Neural crest cell (in vitro differentiated cells): ENCODE data around the gene GUCA2A. TPM values are rescaled to one million over a fixed set of nuclear protein-coding genes. Genes with fewer than 3 reads are reported as not detected.

Experiments used
- DNase-seq: peaks from one replicate; pipeline ENCODE4 v3.0.0; 2021; ENCODE audit warnings: low read depth, mixed read lengths, low spot score
- H3K27ac Mint-ChIP-seq: one replicate; pipeline ENCODE4 v1.8.0; 2021; ENCODE audit warnings: mild to moderate bottlenecking, mixed read lengths; ENCODE audit not compliant: unreplicated experiment
- H3K27me3 Mint-ChIP-seq: 2 replicates; pipeline ENCODE4 v1.8.0; 2021; ENCODE audit warnings: low read depth, mild to moderate bottlenecking, mixed read lengths
- H3K36me3 Mint-ChIP-seq: 2 replicates; pipeline ENCODE4 v1.8.0; 2021; ENCODE audit warnings: low read depth, mild to moderate bottlenecking, mixed read lengths
- H3K4me1 Mint-ChIP-seq: 2 replicates; pipeline ENCODE4 v1.8.0; 2021; ENCODE audit warnings: mixed read lengths
- H3K4me3 Mint-ChIP-seq: one replicate; pipeline ENCODE4 v1.8.0; 2021; ENCODE audit warnings: mild to moderate bottlenecking, mixed read lengths
- H3K9me3 Mint-ChIP-seq: 2 replicates; pipeline ENCODE4 v1.8.0; 2021; ENCODE audit warnings: mixed read lengths
- total RNA-seq: library from RNA; stranded (reverse); gene quantifications from 2 replicates; pipeline ENCODE4 v1.2.1, GENCODE V29; 2021
- TF ChIP-seq, protein P1 (sequence below): fragments of 200-600 bp; sonication (generic); conservative IDR thresholded peaks from 2 replicates; pipeline ENCODE4 v1.5.0; 2021; ENCODE audit warnings: antibody characterized with exemption, mild to moderate bottlenecking

The GUCA2A gene
- total RNA-seq, 1 donor from 2014 or later: not detected

DNA sequence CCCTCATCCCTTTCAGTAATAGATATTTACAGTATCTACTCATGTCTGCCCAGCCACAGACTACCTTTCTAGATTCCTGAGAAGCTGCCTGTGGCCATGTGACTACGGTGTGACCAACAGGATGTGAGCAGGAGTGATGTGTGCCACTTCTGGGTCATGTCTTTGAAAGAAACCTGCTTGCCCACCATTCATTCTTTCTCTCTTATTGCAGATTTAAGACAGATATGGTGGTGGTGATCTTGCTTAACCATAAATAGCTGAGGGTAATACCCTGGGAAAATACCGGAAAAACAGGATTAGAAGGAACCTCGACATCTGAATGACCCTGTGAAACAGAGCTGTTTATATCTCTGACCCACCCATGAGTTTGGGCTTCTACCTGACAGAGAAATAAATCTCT lies 41.6 kb upstream of the GUCA2A start:
- peaks cover 54% of the 10 kb centered on the region for H3K36me3 Mint-ChIP-seq
- H3K9me3 Mint-ChIP-seq: peaks cover 31% of the 10 kb centered on the region
- H3K4me3 Mint-ChIP-seq: no peak overlapping the region
- H3K27ac Mint-ChIP-seq: no peak overlapping the region
- no peaks in the 10 kb centered on the region for H3K27me3 Mint-ChIP-seq
- DNase-seq: no peak
- TF ChIP-seq, protein P1, sequence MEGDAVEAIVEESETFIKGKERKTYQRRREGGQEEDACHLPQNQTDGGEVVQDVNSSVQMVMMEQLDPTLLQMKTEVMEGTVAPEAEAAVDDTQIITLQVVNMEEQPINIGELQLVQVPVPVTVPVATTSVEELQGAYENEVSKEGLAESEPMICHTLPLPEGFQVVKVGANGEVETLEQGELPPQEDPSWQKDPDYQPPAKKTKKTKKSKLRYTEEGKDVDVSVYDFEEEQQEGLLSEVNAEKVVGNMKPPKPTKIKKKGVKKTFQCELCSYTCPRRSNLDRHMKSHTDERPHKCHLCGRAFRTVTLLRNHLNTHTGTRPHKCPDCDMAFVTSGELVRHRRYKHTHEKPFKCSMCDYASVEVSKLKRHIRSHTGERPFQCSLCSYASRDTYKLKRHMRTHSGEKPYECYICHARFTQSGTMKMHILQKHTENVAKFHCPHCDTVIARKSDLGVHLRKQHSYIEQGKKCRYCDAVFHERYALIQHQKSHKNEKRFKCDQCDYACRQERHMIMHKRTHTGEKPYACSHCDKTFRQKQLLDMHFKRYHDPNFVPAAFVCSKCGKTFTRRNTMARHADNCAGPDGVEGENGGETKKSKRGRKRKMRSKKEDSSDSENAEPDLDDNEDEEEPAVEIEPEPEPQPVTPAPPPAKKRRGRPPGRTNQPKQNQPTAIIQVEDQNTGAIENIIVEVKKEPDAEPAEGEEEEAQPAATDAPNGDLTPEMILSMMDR: no peak
- peaks cover 4% of the 10 kb centered on the region for H3K4me1 Mint-ChIP-seq

DNA sequence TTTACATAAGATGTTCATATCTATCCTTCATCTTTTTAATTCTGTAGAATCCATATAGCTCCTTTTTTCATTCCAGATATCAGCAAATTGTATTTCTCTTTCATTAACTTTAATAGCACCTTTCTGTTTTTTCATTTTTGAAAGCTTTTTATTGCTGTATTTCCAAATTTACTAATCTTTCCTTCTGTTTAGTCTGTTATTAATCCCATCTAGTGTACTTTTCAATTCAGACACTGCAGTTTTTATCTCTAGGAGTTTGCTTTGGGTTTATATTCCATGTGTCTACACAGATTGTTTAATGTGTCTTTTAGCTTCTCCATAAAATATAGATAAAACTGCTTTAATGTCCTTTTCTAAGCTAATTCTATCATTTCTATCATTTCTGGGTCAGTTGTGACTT lies 37.4 kb upstream of the GUCA2A start:
- H3K27ac Mint-ChIP-seq: no peak overlapping the region
- no peak overlapping the region for H3K4me3 Mint-ChIP-seq
- DNase-seq: no peak
- H3K9me3 Mint-ChIP-seq: peaks cover 16% of the 10 kb centered on the region
- TF ChIP-seq, protein P1: no peak
- H3K4me1 Mint-ChIP-seq: no peaks in the 10 kb centered on the region
- H3K27me3 Mint-ChIP-seq: no peaks in the 10 kb centered on the region
- H3K36me3 Mint-ChIP-seq: peaks cover 43% of the 10 kb centered on the region

DNA sequence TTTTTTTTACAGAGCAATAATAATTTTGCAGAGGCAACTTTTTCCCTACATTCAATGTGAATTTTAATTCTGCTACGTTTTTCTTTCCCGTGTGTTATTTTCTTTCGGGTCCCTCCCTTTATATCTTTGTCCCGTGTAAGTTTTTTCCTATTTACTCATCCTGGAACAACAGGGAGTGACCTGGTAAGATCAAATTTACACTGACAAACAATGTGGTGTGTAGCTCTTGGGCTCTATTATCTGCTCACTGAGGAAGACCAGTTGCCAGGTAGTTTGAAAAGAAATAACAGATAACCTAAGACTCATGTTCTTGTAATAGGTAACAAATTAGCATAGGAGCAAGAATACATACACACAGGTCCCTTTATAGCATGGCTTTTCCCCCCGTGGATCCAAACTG lies 33.7 kb upstream of the GUCA2A start:
- H3K27ac Mint-ChIP-seq: no peak overlapping the region
- TF ChIP-seq, protein P1: no peak
- H3K27me3 Mint-ChIP-seq: no peaks in the 10 kb centered on the region
- peaks cover 11% of the 10 kb centered on the region for H3K9me3 Mint-ChIP-seq
- no peak for DNase-seq
- no peaks in the 10 kb centered on the region for H3K4me1 Mint-ChIP-seq
- peaks cover 32% of the 10 kb centered on the region for H3K36me3 Mint-ChIP-seq
- no peak overlapping the region for H3K4me3 Mint-ChIP-seq

DNA sequence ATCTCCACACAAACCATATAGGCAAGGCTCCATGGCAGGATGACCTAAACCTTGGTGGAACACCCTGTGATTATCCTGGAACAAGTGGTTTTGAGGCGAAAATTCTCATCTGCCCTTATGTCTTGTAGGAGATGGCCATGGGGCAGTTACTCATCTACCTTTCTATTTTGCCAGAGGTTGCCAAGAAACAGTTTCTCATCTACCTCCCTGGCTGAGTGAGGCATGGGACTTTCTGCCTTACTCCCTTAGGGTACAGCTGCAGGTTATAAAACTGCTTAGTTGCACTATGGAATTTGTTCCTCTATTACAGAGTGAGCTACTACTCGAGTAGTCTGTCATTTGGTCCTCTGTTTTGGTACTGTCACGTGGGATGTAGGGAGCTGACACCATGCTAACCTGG lies 31.3 kb upstream of the GUCA2A start:
- no peak overlapping the region for H3K27ac Mint-ChIP-seq
- H3K36me3 Mint-ChIP-seq: peaks cover 24% of the 10 kb centered on the region
- TF ChIP-seq, protein P1: no peak
- no peak for DNase-seq
- no peaks in the 10 kb centered on the region for H3K9me3 Mint-ChIP-seq
- no peaks in the 10 kb centered on the region for H3K4me1 Mint-ChIP-seq
- H3K27me3 Mint-ChIP-seq: no peaks in the 10 kb centered on the region
- H3K4me3 Mint-ChIP-seq: no peak overlapping the region

DNA sequence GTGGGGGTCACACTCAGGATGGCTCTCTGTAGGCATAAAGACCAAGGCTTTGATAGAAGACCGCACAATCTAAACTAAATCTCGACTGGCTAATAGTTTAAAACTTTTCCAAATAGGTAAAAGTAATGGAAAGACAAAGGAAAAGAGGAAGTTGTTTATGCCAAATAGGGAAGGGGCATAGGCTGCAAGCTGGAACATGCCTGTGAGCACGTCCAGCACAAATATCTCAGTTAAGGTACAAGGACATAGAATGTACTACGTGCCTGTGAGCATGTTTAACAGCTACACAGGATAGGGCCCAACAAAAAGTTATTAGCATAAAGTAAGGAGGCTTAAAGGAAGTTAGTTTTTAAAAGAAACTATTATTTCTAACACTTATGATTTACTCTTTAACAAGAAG lies 27.6 kb upstream of the GUCA2A start:
- no peak for DNase-seq
- Mint-ChIP-seq H3K27ac (peak overlapping the region; percentile 82), H3K9me3 (no peaks in the 10 kb centered on the region), H3K36me3 (peaks cover 22% of the 10 kb centered on the region), H3K4me3 (no peak overlapping the region), H3K4me1 (no peaks in the 10 kb centered on the region), H3K27me3 (no peaks in the 10 kb centered on the region)
- TF ChIP-seq, protein P1: no peak

DNA sequence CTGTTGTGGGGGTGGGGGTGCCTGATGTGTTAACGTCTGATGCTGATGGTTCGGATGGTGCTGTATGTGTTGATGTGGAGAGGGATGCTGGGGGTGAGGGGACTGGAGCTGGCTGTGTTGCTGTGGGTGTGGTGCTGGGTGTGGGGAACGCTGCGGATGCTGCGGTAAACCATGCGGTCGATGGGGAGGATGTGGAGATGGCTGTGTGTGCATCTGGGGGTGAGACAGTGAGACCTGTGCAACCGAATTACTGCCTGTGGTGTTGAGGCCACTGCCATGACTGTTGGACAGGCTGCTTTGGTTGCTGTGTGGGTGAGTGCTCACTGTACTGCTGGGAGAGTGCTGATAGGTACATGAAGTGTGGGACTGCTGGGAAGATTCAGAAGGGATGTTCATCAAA lies 26.8 kb upstream of the GUCA2A start:
- TF ChIP-seq, protein P1: no peak
- Mint-ChIP-seq H3K4me3 (no peak overlapping the region), H3K27me3 (no peaks in the 10 kb centered on the region), H3K4me1 (peaks cover under 1% of the 10 kb centered on the region), H3K9me3 (no peaks in the 10 kb centered on the region), H3K27ac (no peak overlapping the region), H3K36me3 (peaks cover 24% of the 10 kb centered on the region)
- DNase-seq: no peak
